HK-2 (cell line): ENCODE results near the gene USP5.

Experiments
- DNase-seq: peaks from one replicate; pipeline ENCODE4 v3.0.0-alpha.2; 2018; ENCODE audit not compliant: unreplicated experiment

The USP5 gene

GRCh38 chr12:6912164-6912935, 60.4 kb downstream of the USP5 start:
- no peak for DNase-seq

DNA sequence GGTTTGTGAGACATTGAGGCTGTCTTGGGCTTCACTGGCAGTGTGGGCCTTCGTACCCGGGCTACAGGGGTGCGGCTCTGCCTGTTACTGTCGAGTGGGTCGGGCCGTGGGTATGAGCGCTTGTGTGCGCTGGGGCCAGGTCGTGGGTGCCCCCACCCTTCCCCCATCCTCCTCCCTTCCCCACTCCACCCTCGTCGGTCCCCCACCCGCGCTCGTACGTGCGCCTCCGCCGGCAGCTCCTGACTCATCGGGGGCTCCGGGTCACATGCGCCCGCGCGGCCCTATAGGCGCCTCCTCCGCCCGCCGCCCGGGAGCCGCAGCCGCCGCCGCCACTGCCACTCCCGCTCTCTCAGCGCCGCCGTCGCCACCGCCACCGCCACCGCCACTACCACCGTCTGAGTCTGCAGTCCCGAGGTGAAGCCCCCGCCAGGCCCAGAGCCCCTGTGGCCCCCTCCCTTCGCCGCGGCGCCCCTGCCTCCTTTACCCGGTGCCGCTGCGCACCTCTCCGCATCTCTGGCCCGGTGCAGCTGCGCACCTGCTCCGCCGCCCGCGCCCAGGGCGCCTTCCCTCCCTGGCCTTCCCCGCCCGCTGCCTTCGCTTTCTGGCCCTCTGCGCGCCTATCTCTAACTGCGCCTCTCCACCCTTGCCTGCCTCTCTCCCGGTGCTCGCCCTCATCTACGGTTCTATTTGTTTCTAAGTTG, 62.4 kb downstream of the USP5 start, which contains the start of gene ENO2:
Gene ENO2 (plus strand): TSS at position 335 of the 701 bp plus-strand sequence. CDS start 1,253 bp downstream, outside the sequence.
- peak; percentile 83 for DNase-seq

GRCh38 chr12:6914947-6915788, 63.2 kb downstream of the USP5 start:
- DNase-seq: no peak

DNA sequence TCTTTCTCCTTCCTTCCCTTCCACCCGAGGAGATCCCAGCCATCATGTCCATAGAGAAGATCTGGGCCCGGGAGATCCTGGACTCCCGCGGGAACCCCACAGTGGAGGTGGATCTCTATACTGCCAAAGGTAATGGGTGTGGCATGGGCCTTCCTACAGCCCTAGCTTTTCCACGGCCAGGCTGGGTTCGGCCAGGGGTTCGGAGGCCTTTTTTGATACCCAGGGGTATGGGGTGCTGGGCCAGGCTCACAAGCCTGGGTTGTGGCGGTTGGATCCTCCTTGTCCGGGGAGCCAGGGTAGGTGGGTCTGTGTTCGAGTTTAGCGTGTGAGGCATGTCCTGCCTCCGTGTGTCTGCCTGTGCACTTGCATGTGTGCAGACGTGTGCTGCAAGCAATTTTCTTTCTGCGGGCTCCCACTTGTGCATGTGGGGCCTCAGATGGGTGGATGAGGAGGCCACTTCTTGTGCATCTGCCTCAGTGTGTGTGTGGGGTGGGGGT, 63.9 kb downstream of the USP5 start:
- DNase-seq: no peak
